Neural cell (in vitro differentiated cells): ENCODE results near the gene OPN4. TPM values are rescaled to one million over a fixed set of nuclear protein-coding genes. Genes with fewer than 3 reads are reported as not detected.

Experiments
- H2AFZ ChIP-seq: fragments of 200-600, 300-800 bp; sonication (generic), shearing (Covaris generic); 2 replicates; pipeline ENCODE4 v1.6.0; 2014; ENCODE audit warnings: low read depth, mild to moderate bottlenecking, antibody characterized with exemption, low read length, moderate library complexity
- H3F3A ChIP-seq: fragments of 200-600 bp; shearing (Covaris generic); 2 replicates; pipeline ENCODE4 v1.6.1; 2016; ENCODE audit warnings: mild to moderate bottlenecking, moderate library complexity, mixed read lengths, antibody characterized with exemption, low read length; ENCODE audit not compliant: insufficient read depth, poor library complexity, severe bottlenecking
- H3K27ac ChIP-seq: fragments of 200-600, 300-800 bp; sonication (generic), shearing (Covaris generic); 2 replicates; pipeline ENCODE4 v1.5.1; 2014; ENCODE audit warnings: mild to moderate bottlenecking, low read length, moderate library complexity
- H3K27me3 ChIP-seq: fragments of 300-800, 200-600 bp; sonication (generic), shearing (Covaris generic); 2 replicates; pipeline ENCODE4 v1.6.0; 2014; ENCODE audit warnings: mild to moderate bottlenecking, low read depth, low read length, moderate library complexity; ENCODE audit not compliant: insufficient read depth
- H3K36me3 ChIP-seq: fragments of 300-800, 200-600 bp; sonication (generic), shearing (Covaris generic); 2 replicates; pipeline ENCODE4 v1.5.1; 2014; ENCODE audit warnings: mild to moderate bottlenecking, antibody characterized with exemption, low read length, moderate library complexity; ENCODE audit not compliant: insufficient read depth
- H3K4me2 ChIP-seq: fragments of 300-800, 200-600 bp; sonication (generic), shearing (Covaris generic); 2 replicates; pipeline ENCODE4 v1.6.0; 2014; ENCODE audit warnings: mild to moderate bottlenecking, low read length
- H3K4me3 ChIP-seq: fragments of 300-800, 200-600 bp; sonication (generic), shearing (Covaris generic); 2 replicates; pipeline ENCODE4 v1.5.1; 2014; ENCODE audit warnings: mild to moderate bottlenecking, low read length, moderate library complexity
- H3K79me2 ChIP-seq: fragments of 200-600 bp; shearing (Covaris generic); replicated peaks from 2 replicates; pipeline ENCODE4 v1.6.0; 2014; ENCODE audit warnings: mild to moderate bottlenecking, low read length, moderate library complexity; ENCODE audit not compliant: insufficient read depth
- H3K9ac ChIP-seq: fragments of 300-800, 200-600 bp; sonication (generic), shearing (Covaris generic); 2 replicates; pipeline ENCODE4 v1.6.1; 2016; ENCODE audit warnings: mild to moderate bottlenecking, low read length, mixed read lengths
- H3K9me2 ChIP-seq: fragments of 200-600 bp; shearing (Covaris generic); 2 replicates; pipeline ENCODE4 v1.6.1; 2016; ENCODE audit warnings: mild to moderate bottlenecking, low read length, mixed read lengths; ENCODE audit not compliant: insufficient read depth
- H3K9me3 ChIP-seq: fragments of 200-600, 300-800 bp; sonication (generic), shearing (Covaris generic); 2 replicates; pipeline ENCODE4 v1.6.1; 2016; ENCODE audit warnings: mild to moderate bottlenecking, mixed run types, low read length, moderate library complexity, mixed read lengths
- H4K20me1 ChIP-seq: fragments of 200-600 bp; shearing (Covaris generic); 2 replicates; pipeline ENCODE4 v1.6.1; 2016; ENCODE audit warnings: mild to moderate bottlenecking, mixed run types; ENCODE audit not compliant: insufficient read depth
- EP300 ChIP-seq: fragments of 450-650 bp; conservative IDR thresholded peaks from 2 replicates; pipeline ENCODE4 v1.6.1; 2014; ENCODE audit warnings: antibody characterized with exemption, mild to moderate bottlenecking, moderate library complexity; ENCODE audit not compliant: poor library complexity, severe bottlenecking
- EZH2 ChIP-seq: fragments of 200-600, 300-800 bp; shearing (Covaris generic), sonication (generic); IDR thresholded peaks from 2 replicates; pipeline ENCODE4 v1.6.1; 2014; ENCODE audit warnings: antibody characterized with exemption, low read length, borderline replicate concordance, mild to moderate bottlenecking; ENCODE audit not compliant: insufficient read depth, poor library complexity, severe bottlenecking
- MXI1 ChIP-seq: fragments of 450-650 bp; conservative IDR thresholded peaks from 2 replicates; pipeline ENCODE4 v1.6.1; 2014; ENCODE audit warnings: antibody characterized with exemption, mild to moderate bottlenecking; ENCODE audit not compliant: poor library complexity, severe bottlenecking
- POLR2AphosphoS5 ChIP-seq: IDR thresholded peaks from 2 replicates; pipeline ENCODE4 v1.6.1; 2012
- RAD21 ChIP-seq: fragments of 450-650 bp; conservative IDR thresholded peaks from 2 replicates; pipeline ENCODE4 v1.6.1; 2014; ENCODE audit warnings: antibody characterized with exemption, mild to moderate bottlenecking, moderate library complexity
- SMC3 ChIP-seq: fragments of 450-650 bp; conservative IDR thresholded peaks from 2 replicates; pipeline ENCODE4 v1.6.1; 2014; ENCODE audit warnings: antibody characterized with exemption, mild to moderate bottlenecking, moderate library complexity; ENCODE audit not compliant: poor library complexity
- TAF1 ChIP-seq: IDR thresholded peaks from 2 replicates; pipeline ENCODE4 v1.6.1; 2012; ENCODE audit warnings: low read depth
- polyA plus RNA-seq: library from polyadenylated mRNA; depleted of rRNA; stranded (reverse); fragments of >200 nt; gene quantifications from 2 replicates; pipeline ENCODE4 v1.2.3, GENCODE V29; 2014
- TF ChIP-seq, protein P1 (sequence below): IDR thresholded peaks from 2 replicates; pipeline ENCODE4 v1.6.1; 2012; ENCODE audit warnings: borderline replicate concordance
- TF ChIP-seq, protein P2 (sequence below): fragments of 450-650 bp; IDR thresholded peaks from 2 replicates; pipeline ENCODE4 v1.5.1; 2014; ENCODE audit warnings: antibody characterized with exemption, mild to moderate bottlenecking, moderate library complexity; ENCODE audit not compliant: poor library complexity, severe bottlenecking

Gene OPN4
- polyA plus RNA-seq, 1 donor from 2014 or later, result not detected

DNA sequence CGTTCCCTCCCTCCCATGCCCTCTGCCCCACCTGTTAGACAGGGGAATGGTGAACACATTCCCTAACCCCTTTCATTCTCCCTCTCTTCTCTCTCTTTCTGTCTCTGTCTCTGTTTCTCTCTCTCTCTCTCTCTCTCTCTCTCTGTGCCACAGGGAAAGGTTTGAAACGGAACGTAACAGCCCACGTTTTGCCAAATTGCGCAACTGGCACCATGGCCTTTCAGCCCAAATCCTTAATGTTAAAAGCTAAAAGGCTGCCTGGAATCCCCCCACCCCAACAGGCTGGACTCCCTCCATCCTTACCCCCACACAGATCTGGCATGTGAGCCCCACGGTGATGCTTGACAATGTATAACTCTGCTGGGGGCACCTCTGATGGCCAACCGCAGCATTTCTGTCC lies 44.8 kb downstream of the OPN4 start:
- Histone ChIP-seq H3K4me2 (no peak overlapping the region), H3K27ac (no peak overlapping the region), H3K79me2 (no peaks in the 10 kb centered on the region), H3F3A (no peaks in the 10 kb centered on the region), H3K9ac (no peak overlapping the region), H3K9me2 (no peaks in the 10 kb centered on the region), H3K4me3 (no peak overlapping the region), H3K36me3 (no peaks in the 10 kb centered on the region), H2AFZ (no peak overlapping the region), H4K20me1 (no peaks in the 10 kb centered on the region), H3K27me3 (no peaks in the 10 kb centered on the region), H3K9me3 (no peaks in the 10 kb centered on the region)
- TF ChIP-seq, protein P1, sequence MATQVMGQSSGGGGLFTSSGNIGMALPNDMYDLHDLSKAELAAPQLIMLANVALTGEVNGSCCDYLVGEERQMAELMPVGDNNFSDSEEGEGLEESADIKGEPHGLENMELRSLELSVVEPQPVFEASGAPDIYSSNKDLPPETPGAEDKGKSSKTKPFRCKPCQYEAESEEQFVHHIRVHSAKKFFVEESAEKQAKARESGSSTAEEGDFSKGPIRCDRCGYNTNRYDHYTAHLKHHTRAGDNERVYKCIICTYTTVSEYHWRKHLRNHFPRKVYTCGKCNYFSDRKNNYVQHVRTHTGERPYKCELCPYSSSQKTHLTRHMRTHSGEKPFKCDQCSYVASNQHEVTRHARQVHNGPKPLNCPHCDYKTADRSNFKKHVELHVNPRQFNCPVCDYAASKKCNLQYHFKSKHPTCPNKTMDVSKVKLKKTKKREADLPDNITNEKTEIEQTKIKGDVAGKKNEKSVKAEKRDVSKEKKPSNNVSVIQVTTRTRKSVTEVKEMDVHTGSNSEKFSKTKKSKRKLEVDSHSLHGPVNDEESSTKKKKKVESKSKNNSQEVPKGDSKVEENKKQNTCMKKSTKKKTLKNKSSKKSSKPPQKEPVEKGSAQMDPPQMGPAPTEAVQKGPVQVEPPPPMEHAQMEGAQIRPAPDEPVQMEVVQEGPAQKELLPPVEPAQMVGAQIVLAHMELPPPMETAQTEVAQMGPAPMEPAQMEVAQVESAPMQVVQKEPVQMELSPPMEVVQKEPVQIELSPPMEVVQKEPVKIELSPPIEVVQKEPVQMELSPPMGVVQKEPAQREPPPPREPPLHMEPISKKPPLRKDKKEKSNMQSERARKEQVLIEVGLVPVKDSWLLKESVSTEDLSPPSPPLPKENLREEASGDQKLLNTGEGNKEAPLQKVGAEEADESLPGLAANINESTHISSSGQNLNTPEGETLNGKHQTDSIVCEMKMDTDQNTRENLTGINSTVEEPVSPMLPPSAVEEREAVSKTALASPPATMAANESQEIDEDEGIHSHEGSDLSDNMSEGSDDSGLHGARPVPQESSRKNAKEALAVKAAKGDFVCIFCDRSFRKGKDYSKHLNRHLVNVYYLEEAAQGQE, result no peak
- TF ChIP-seq RAD21 (no peak), SMC3 (no peak), TAF1 (no peak), EP300 (no peak), EZH2 (no peak), MXI1 (no peak), POLR2AphosphoS5 (no peak)
- TF ChIP-seq, protein P2, sequence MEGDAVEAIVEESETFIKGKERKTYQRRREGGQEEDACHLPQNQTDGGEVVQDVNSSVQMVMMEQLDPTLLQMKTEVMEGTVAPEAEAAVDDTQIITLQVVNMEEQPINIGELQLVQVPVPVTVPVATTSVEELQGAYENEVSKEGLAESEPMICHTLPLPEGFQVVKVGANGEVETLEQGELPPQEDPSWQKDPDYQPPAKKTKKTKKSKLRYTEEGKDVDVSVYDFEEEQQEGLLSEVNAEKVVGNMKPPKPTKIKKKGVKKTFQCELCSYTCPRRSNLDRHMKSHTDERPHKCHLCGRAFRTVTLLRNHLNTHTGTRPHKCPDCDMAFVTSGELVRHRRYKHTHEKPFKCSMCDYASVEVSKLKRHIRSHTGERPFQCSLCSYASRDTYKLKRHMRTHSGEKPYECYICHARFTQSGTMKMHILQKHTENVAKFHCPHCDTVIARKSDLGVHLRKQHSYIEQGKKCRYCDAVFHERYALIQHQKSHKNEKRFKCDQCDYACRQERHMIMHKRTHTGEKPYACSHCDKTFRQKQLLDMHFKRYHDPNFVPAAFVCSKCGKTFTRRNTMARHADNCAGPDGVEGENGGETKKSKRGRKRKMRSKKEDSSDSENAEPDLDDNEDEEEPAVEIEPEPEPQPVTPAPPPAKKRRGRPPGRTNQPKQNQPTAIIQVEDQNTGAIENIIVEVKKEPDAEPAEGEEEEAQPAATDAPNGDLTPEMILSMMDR, result no peak

DNA sequence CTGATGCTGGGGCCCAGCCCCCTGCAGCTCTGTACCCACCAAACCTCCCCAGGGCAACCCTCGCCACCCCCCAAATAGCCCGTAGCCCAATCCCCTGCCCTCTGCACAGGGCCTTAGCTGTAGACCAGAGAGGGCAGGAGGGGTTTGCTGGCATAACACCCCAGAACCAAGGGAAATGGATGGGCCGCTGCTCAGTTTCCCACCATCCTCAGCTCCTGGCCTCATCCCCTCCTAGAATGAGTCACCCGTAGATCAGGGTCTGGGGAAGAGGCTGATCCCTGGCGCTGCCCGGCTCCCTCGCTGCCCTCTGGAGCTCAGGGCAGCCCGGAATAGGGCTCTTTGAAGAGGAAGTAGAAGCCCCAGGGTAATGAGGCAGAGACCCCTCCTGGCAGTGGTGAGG lies 45.2 kb downstream of the OPN4 start:
- Histone ChIP-seq H3K79me2 (no peaks in the 10 kb centered on the region), H3K9ac (no peak overlapping the region), H3K36me3 (no peaks in the 10 kb centered on the region), H4K20me1 (no peaks in the 10 kb centered on the region), H3K9me2 (no peaks in the 10 kb centered on the region), H3K4me2 (no peak overlapping the region), H3F3A (no peaks in the 10 kb centered on the region), H3K9me3 (no peaks in the 10 kb centered on the region), H3K27me3 (no peaks in the 10 kb centered on the region), H2AFZ (no peak overlapping the region), H3K4me3 (no peak overlapping the region), H3K27ac (no peak overlapping the region)
- TF ChIP-seq RAD21 (no peak), SMC3 (no peak), EZH2 (no peak), TAF1 (no peak), EP300 (no peak), MXI1 (no peak), POLR2AphosphoS5 (no peak)
- TF ChIP-seq, protein P1, result no peak
- TF ChIP-seq, protein P2, result no peak
